ENCODE measurements around the gene ACOXL.
"Not testable (repeated sequence)": the region's sequence is repeated elsewhere in the genome, so short reads cannot be mapped to it uniquely, and the experiment has no call there.

Gene ACOXL

DNA sequence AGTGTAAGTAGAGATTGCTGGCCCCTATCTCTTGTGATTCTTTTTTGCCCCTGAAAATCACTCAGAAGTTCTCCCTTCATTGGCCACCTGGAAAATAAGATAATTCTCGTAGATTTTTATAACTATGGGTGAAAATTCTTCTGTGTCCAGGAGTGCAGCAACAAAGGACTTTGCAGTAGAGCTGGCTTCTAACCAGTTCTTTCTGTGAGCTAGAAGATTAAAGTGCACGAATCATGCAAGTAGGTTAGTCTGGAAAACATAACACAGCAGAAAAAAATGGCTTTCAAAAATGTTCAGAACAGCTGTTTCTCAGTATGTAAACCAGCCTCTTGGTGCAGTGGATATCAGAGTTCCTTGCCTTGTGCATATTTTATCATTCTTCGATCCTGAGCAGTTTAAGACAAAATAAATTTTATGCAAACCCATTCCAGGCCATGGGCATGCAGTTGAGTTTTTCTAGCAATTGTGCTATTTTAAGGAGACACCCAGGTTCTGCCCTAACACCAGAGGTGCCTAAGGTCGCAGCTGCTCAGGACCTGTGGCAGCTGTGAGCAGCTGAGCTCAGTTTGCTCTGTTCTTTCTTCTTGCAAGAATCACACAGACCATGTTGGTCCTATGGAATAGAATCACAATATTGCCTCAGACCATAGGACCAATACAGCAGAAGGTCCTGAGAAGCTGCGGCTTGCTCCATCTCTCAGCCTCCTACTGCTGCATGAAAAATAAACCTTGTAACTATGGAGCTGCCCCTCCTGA, 307.4 kb downstream of the ACOXL start:
- no peak overlapping the region for H3K27ac ChIP-seq
- TF ChIP-seq, protein P1, sequence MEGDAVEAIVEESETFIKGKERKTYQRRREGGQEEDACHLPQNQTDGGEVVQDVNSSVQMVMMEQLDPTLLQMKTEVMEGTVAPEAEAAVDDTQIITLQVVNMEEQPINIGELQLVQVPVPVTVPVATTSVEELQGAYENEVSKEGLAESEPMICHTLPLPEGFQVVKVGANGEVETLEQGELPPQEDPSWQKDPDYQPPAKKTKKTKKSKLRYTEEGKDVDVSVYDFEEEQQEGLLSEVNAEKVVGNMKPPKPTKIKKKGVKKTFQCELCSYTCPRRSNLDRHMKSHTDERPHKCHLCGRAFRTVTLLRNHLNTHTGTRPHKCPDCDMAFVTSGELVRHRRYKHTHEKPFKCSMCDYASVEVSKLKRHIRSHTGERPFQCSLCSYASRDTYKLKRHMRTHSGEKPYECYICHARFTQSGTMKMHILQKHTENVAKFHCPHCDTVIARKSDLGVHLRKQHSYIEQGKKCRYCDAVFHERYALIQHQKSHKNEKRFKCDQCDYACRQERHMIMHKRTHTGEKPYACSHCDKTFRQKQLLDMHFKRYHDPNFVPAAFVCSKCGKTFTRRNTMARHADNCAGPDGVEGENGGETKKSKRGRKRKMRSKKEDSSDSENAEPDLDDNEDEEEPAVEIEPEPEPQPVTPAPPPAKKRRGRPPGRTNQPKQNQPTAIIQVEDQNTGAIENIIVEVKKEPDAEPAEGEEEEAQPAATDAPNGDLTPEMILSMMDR (conservative IDR thresholded peaks at IDR 0.05) = no peak

DNA sequence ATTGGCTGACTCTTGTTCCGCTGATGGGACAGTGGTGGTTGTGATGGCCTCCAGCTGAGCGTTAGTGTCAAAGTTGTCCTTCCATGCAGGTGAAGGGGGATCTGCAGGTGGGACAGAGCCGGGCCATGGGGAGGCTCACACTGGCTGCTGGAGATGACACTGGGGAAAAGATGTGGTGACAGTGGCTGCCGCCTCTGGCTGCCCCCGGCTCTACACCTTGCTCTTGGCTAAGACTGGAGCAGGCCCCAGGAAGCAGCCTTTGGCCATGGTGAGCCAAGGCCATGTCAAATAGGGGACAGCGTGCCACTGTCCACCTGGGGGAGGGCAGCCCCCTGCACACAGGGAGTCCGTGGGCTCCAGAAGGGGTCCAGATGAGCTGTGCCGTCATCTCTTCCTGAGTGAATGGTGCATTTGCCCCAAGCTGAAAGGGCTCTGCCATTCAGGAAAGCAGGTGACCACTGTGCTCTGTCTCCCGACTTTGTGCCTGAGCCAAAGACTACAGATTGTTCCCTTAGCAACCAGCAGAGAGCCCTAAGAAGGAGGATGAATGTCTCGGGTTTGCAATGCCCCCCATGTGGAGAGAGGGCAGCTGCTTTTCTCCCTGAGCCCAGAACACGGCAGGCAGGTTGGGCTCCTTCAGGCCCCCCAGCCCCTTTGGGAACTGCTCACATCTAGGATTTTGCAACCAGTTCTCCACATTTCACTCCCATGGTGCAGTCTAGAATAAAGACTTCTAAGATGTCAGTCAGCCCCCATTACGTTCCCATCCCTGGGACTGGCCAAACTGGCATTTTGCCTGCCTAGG, 309.2 kb downstream of the ACOXL start:
- TF ChIP-seq, protein P1 (conservative IDR thresholded peaks at IDR 0.05) = no peak
- no peak overlapping the region for H3K27ac ChIP-seq

DNA sequence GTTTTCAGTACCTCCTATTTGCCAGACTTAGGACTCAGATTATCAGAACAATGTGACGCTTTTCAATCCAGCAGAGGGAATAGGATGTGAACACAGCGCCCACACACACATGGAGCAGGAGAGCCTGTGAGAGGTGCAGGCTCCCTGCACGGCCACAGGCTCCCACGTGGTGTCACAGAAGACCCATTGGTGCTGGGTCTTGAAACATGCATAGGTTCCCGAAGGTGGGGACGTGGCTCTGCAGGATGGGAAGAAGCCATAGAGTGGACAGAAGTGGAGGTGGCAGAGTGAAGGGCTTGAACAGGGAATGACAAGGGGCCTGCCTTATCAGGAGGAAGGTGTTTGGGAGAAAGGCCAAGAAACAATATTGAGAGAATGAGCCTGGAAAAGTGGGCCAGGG, 309.9 kb downstream of the ACOXL start:
- TF ChIP-seq, protein P1 (conservative IDR thresholded peaks at IDR 0.05) = no peak
- H3K27ac ChIP-seq = no peak overlapping the region

DNA sequence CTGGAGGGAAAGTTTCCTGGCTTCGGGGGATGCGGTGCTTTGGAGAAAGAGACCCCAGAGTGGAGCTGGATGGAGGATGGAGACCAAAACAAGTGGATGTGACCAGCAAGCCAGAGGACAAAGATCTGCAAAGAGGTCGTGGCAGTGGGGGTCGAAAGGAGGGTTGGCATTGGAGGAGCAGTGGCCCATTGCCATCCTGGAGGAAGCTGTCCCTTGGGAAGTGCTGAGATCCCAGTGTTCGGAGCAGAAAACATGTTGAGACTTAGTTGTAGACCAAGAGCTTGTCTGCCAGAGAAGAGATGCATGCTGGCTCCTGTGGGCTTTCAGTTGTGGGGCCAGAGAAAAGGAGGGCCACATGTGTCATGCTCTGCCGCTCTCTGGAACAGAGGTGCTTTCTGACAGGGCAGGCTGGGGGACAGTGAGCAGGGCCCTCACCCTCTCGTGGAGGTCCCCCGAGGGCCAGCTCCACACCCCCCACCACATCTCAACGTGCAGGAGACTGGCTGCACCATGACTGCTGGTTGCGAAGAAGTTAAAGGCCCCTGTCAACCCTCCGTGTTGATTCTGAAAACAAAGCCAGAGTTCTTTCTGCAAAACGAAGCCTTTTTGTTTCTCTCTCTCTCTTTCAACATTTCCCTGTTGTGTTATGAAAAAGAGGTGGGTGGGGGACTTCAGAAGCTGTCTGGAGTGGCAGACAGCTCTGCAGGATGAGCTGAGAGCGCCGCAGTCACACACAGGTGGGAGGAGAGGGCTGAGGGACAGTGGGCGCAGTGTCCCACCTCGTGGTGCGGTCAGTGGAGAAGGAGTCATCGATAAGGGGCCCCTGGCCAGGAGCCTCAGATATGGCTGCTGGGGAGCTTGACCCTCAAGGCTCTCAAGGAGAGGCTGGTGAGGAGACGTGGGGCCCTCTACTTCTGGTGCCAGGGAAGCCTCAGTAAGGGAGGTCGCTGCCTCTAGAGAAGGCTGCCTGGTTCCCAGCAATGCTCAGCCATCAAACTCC, 310.7 kb downstream of the ACOXL start:
- no peak overlapping the region for H3K27ac ChIP-seq
- TF ChIP-seq, protein P1 (conservative IDR thresholded peaks at IDR 0.05) = no peak

DNA sequence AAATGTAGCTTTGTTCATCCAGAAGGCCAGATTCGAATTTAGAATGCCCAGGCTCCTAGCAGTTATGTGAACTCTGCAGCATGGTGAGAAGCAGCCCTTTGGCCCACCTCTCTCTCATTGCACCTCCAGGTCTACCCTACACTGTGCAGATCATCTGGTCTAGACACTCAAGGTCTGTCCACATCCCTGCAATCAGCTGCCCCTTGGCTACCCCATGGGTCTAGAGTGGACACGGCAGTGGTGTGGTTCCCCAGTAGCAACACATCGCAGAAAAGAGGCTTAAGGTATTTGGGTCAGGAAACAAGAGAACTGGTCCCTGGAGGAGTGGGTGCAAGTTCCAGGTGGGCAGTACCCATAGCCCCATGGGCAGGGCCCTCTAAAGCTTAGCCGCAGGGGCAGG, 311.7 kb downstream of the ACOXL start:
- no peak overlapping the region for H3K27ac ChIP-seq
- TF ChIP-seq, protein P1 (conservative IDR thresholded peaks at IDR 0.05) = no peak

DNA sequence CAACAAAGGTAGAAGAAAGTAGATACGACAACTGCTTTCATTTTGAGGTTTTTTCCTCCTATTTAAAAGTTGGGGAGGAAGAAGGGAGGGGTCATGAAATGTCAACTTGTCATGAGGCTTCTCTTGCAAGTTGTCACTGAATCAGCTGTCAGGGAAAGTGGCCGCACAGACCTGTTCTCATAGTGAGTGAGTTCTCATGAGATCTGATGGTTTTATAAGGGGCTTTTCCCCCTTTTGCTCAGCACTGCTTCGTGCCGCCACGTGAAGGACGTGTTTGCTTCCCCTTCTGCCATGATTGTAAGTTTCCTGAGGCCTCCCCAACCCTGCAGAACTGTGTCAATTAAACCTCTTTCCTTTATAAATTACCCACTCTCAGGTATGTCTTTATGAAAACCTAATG, 312.9 kb downstream of the ACOXL start:
- not testable (repeated sequence) for H3K27ac ChIP-seq

DNA sequence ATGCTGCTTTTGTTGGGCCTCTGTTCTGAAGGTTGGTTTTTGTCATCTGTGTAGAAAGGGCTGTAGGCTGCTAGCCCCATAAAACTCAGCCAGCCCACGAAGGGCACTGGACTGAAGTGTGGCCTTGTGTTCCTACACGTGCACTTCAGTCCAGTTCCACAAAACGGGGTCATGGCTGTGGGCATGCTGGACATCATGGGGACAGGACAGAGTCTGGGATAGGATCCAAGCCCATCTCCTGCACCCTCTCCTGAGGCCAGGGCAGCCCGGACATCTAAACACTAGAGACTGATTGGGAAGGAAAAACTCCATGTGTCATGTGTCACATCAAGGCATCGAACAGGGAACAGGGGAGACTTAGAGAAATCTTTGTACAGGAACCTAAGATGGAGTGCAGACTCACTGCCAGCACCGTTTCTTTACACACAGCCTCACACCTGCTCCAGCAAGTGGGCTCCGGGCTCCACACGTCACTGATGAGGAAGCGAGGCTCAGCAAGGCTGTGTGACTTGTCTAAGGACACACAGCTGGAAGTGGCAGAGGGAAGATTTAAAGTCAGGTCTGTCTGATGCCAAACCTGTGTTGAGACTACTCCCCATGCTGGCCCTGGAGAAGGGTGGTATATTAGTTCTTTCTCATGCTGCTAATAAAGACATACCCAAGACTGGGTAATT, 313.5 kb downstream of the ACOXL start:
- TF ChIP-seq, protein P1 (conservative IDR thresholded peaks at IDR 0.05) = no peak
- no peak overlapping the region for H3K27ac ChIP-seq

Data from VCaP (cell line).